ENCODE results near the gene ARHGAP15. TPM values are rescaled to one million over a fixed set of nuclear protein-coding genes. Genes with fewer than 3 reads are reported as not detected.

The ARHGAP15 gene
- total RNA-seq, 2 donors from 2014 or later = 11.0 to 11.8 TPM

GRCh38 chr2:143312441-143312840, 183.2 kb downstream of the ARHGAP15 start:
- no peaks in the 10 kb centered on the region for H3K36me3 ChIP-seq
- DNase-seq (ENCODE audit: low spot score) (no peak), ATAC-seq (ENCODE audit: insufficient number of reproducible peaks, low FRiP score, low read depth) (no peak)
- no peak overlapping the region for H3K4me3 ChIP-seq
- no peaks in the 10 kb centered on the region for H3K9me3 ChIP-seq
- H3K27ac ChIP-seq = no peak overlapping the region
- H3K27me3 ChIP-seq (replicated peaks; ENCODE audit: insufficient read depth) = no peaks in the 10 kb centered on the region
- no peak for TF ChIP-seq CTCF (IDR thresholded peaks at IDR 0.05)
- H3K4me1 ChIP-seq (ENCODE audit: control insufficient read depth in 1 of 2, low read depth in 2 of 2) = no peaks in the 10 kb centered on the region

- no peak for TF ChIP-seq CTCF (IDR thresholded peaks at IDR 0.05)
- no peaks in the 10 kb centered on the region for H3K9me3 ChIP-seq
- no peaks in the 10 kb centered on the region for H3K27me3 ChIP-seq (replicated peaks; ENCODE audit: insufficient read depth)
- no peak overlapping the region for H3K4me3 ChIP-seq
- no peak for DNase-seq (ENCODE audit: low spot score)
- no peaks in the 10 kb centered on the region for H3K36me3 ChIP-seq
- H3K27ac ChIP-seq = no peak overlapping the region
- ATAC-seq (ENCODE audit: insufficient number of reproducible peaks, low FRiP score, low read depth) = no peak
- no peaks in the 10 kb centered on the region for H3K4me1 ChIP-seq (ENCODE audit: control insufficient read depth in 1 of 2, low read depth in 2 of 2)
Measured at GRCh38 chr2:143313861-143314260, 184.6 kb downstream of the ARHGAP15 start.

GRCh38 chr2:143321994-143322393, 192.8 kb downstream of the ARHGAP15 start:
- H3K4me3 ChIP-seq = no peak overlapping the region
- H3K27ac ChIP-seq = no peak overlapping the region
- H3K9me3 ChIP-seq = no peaks in the 10 kb centered on the region
- no peak for ATAC-seq (ENCODE audit: insufficient number of reproducible peaks, low FRiP score, low read depth)
- TF ChIP-seq CTCF (IDR thresholded peaks at IDR 0.05) = no peak
- no peaks in the 10 kb centered on the region for H3K27me3 ChIP-seq (replicated peaks; ENCODE audit: insufficient read depth)
- H3K4me1 ChIP-seq (ENCODE audit: control insufficient read depth in 1 of 2, low read depth in 2 of 2) = no peaks in the 10 kb centered on the region
- H3K36me3 ChIP-seq = no peaks in the 10 kb centered on the region
- no peak for DNase-seq (ENCODE audit: low spot score)

GRCh38 chr2:143329288-143329687, 200.1 kb downstream of the ARHGAP15 start:
- Histone ChIP-seq H3K9me3 (no peaks in the 10 kb centered on the region), H3K27ac (no peak overlapping the region), H3K4me3 (no peak overlapping the region), H3K4me1 (ENCODE audit: control insufficient read depth in 1 of 2, low read depth in 2 of 2) (no peaks in the 10 kb centered on the region), H3K27me3 (replicated peaks; ENCODE audit: insufficient read depth) (no peaks in the 10 kb centered on the region), H3K36me3 (no peaks in the 10 kb centered on the region)
- TF ChIP-seq CTCF (IDR thresholded peaks at IDR 0.05) = no peak
- ATAC-seq (ENCODE audit: insufficient number of reproducible peaks, low FRiP score, low read depth) (no peak), DNase-seq (ENCODE audit: low spot score) (no peak)

- ATAC-seq (ENCODE audit: insufficient number of reproducible peaks, low FRiP score, low read depth) = no peak
- TF ChIP-seq CTCF (IDR thresholded peaks at IDR 0.05) = no peak
- Histone ChIP-seq H3K9me3 (no peaks in the 10 kb centered on the region), H3K27ac (no peak overlapping the region), H3K27me3 (replicated peaks; ENCODE audit: insufficient read depth) (no peaks in the 10 kb centered on the region), H3K36me3 (no peaks in the 10 kb centered on the region), H3K4me3 (no peak overlapping the region), H3K4me1 (ENCODE audit: control insufficient read depth in 1 of 2, low read depth in 2 of 2) (no peaks in the 10 kb centered on the region)
- DNase-seq (ENCODE audit: low spot score) = no peak
Measured at GRCh38 chr2:143333168-143333791, 204.1 kb downstream of the ARHGAP15 start.

All from thoracic aorta (tissue), 2 donors.